Progenitor cell of endocrine pancreas (in vitro differentiated cells): Measurements from ENCODE around the gene SOX5. TPM values are rescaled to one million over a fixed set of nuclear protein-coding genes. Genes with fewer than 3 reads are reported as not detected.
"Not testable (repeated sequence)": the region's sequence is repeated elsewhere in the genome, so short reads cannot be mapped to it uniquely, and the experiment has no call there.

Experiments
- DNase-seq: peaks from one replicate; pipeline ENCODE4 v3.0.0; 2021; ENCODE audit warnings: low spot score; ENCODE audit not compliant: unreplicated experiment
- H3K27ac Mint-ChIP-seq: 2 replicates; pipeline ENCODE4 v1.8.0; 2021; ENCODE audit warnings: mild to moderate bottlenecking, moderate library complexity, mixed read lengths
- H3K27me3 Mint-ChIP-seq: 2 replicates; pipeline ENCODE4 v1.8.0; 2021; ENCODE audit warnings: mixed read lengths
- H3K36me3 Mint-ChIP-seq: 2 replicates; pipeline ENCODE4 v1.8.0; 2022; ENCODE audit warnings: mixed read lengths; ENCODE audit not compliant: insufficient read depth
- H3K4me1 Mint-ChIP-seq: 2 replicates; pipeline ENCODE4 v1.8.0; 2021; ENCODE audit warnings: low read depth, mixed read lengths
- H3K4me3 Mint-ChIP-seq: 2 replicates; pipeline ENCODE4 v1.8.0; 2021; ENCODE audit warnings: low read depth, mild to moderate bottlenecking, moderate library complexity, mixed read lengths
- H3K9me3 Mint-ChIP-seq: 2 replicates; pipeline ENCODE4 v1.8.0; 2021; ENCODE audit warnings: low read depth, mixed read lengths
- CTCF ChIP-seq: fragments of 200-600 bp; sonication (generic); IDR thresholded peaks from one replicate; pipeline ENCODE4 v1.5.0; 2021; ENCODE audit warnings: antibody characterized with exemption, mild to moderate bottlenecking; ENCODE audit not compliant: unreplicated experiment
- total RNA-seq: library from RNA; stranded (reverse); gene quantifications from 2 replicates; pipeline ENCODE4 v1.2.1, GENCODE V29; 2021

Gene SOX5
- total RNA-seq, 1 donor from 2014 or later, result 56.9 TPM

GRCh38 chr12:23533699-23534098 is 415.8 kb downstream of the SOX5 start:
- no peak for TF ChIP-seq CTCF
- H3K27ac Mint-ChIP-seq, result no peak overlapping the region
- peaks cover 3% of the 10 kb centered on the region for H3K4me1 Mint-ChIP-seq
- peaks cover 4% of the 10 kb centered on the region for H3K9me3 Mint-ChIP-seq
- DNase-seq, result no peak
- H3K4me3 Mint-ChIP-seq, result no peak overlapping the region
- peaks cover 23% of the 10 kb centered on the region for H3K36me3 Mint-ChIP-seq
- no peaks in the 10 kb centered on the region for H3K27me3 Mint-ChIP-seq

GRCh38 chr12:23533265-23533664 is 416.2 kb downstream of the SOX5 start:
- Mint-ChIP-seq H3K27ac (no peak overlapping the region), H3K27me3 (no peaks in the 10 kb centered on the region), H3K4me1 (peaks cover 3% of the 10 kb centered on the region), H3K4me3 (no peak overlapping the region), H3K9me3 (peaks cover under 1% of the 10 kb centered on the region), H3K36me3 (peaks cover 20% of the 10 kb centered on the region)
- TF ChIP-seq CTCF, result no peak
- DNase-seq, result no peak

- Mint-ChIP-seq H3K4me3 (no peak overlapping the region), H3K27ac (no peak overlapping the region), H3K4me1 (peaks cover 2% of the 10 kb centered on the region), H3K36me3 (peaks cover 5% of the 10 kb centered on the region), H3K9me3 (peaks cover 10% of the 10 kb centered on the region), H3K27me3 (no peaks in the 10 kb centered on the region)
- no peak for DNase-seq
- TF ChIP-seq CTCF, result no peak
Observed at GRCh38 chr12:23528316-23528715, 421.2 kb downstream of the SOX5 start.

GRCh38 chr12:23525450-23526072 is 423.9 kb downstream of the SOX5 start:
- H3K9me3 Mint-ChIP-seq, result peaks cover 25% of the 10 kb centered on the region
- no peaks in the 10 kb centered on the region for H3K4me1 Mint-ChIP-seq
- H3K4me3 Mint-ChIP-seq, result no peak overlapping the region
- H3K36me3 Mint-ChIP-seq, result peaks cover 2% of the 10 kb centered on the region
- H3K27ac Mint-ChIP-seq, result no peak overlapping the region
- no peak for TF ChIP-seq CTCF
- H3K27me3 Mint-ChIP-seq, result no peaks in the 10 kb centered on the region
- DNase-seq, result no peak

- H3K9me3 Mint-ChIP-seq, result peaks cover 34% of the 10 kb centered on the region
Observed at GRCh38 chr12:23523339-23523738, 426.1 kb downstream of the SOX5 start.

GRCh38 chr12:23519444-23519843 is 430.0 kb downstream of the SOX5 start:
- H3K27ac Mint-ChIP-seq, H3K27me3 Mint-ChIP-seq, H3K36me3 Mint-ChIP-seq, DNase-seq, H3K4me3 Mint-ChIP-seq, H3K4me1 Mint-ChIP-seq: not testable (repeated sequence)
- peaks cover 37% of the 10 kb centered on the region for H3K9me3 Mint-ChIP-seq

More at GRCh38 chr12:23523339-23523738, 426.1 kb downstream of the SOX5 start:
- H3K27me3 Mint-ChIP-seq, result no peaks in the 10 kb centered on the region
- TF ChIP-seq CTCF, result no peak
- no peak overlapping the region for H3K27ac Mint-ChIP-seq
- DNase-seq, result no peak
- no peaks in the 10 kb centered on the region for H3K4me1 Mint-ChIP-seq
- peaks cover 2% of the 10 kb centered on the region for H3K36me3 Mint-ChIP-seq
- no peak overlapping the region for H3K4me3 Mint-ChIP-seq

- peaks cover 20% of the 10 kb centered on the region for H3K9me3 Mint-ChIP-seq
Observed at GRCh38 chr12:23515785-23516184, 433.7 kb downstream of the SOX5 start.

More at GRCh38 chr12:23515785-23516184, 433.7 kb downstream of the SOX5 start:
- not testable (repeated sequence) for DNase-seq, H3K27me3 Mint-ChIP-seq, H3K36me3 Mint-ChIP-seq, H3K4me1 Mint-ChIP-seq, H3K27ac Mint-ChIP-seq, H3K4me3 Mint-ChIP-seq
